KMS-11 (cell line): ENCODE results near the gene THOP1.

Source experiments
- H2AFZ ChIP-seq: fragments of 200-600 bp; sonication (generic); 2 replicates; pipeline ENCODE4 v1.6.1; 2016; ENCODE audit warnings: antibody characterized with exemption, mixed run types, low read depth
- H3K27ac ChIP-seq: fragments of 200-600 bp; sonication (generic); 2 replicates; pipeline ENCODE4 v1.6.1; 2016; ENCODE audit warnings: mild to moderate bottlenecking, mixed run types
- H3K27me3 ChIP-seq: fragments of 200-600 bp; sonication (generic); 2 replicates; pipeline ENCODE4 v1.6.1; 2017; ENCODE audit warnings: mild to moderate bottlenecking, low read depth, mixed run types, moderate library complexity; ENCODE audit not compliant: insufficient read depth
- H3K36me3 ChIP-seq: fragments of 200-600 bp; sonication (generic); 2 replicates; pipeline ENCODE4 v1.6.1; 2017; ENCODE audit warnings: mild to moderate bottlenecking, mixed run types; ENCODE audit not compliant: insufficient read depth
- H3K4me1 ChIP-seq: fragments of 200-600 bp; sonication (generic); 2 replicates; pipeline ENCODE4 v1.6.1; 2016; ENCODE audit warnings: mild to moderate bottlenecking, low read depth, mixed run types; ENCODE audit not compliant: poor library complexity, severe bottlenecking
- H3K4me2 ChIP-seq: fragments of 200-600 bp; sonication (generic); 2 replicates; pipeline ENCODE4 v1.7.0; 2016; ENCODE audit warnings: mild to moderate bottlenecking, mixed run types
- H3K4me3 ChIP-seq: fragments of 200-600 bp; sonication (generic); IDR thresholded peaks from 2 replicates; pipeline ENCODE4 v1.6.1; 2017; ENCODE audit warnings: low read depth, low read length, mixed read lengths; ENCODE audit not compliant: insufficient read depth
- H3K79me2 ChIP-seq: fragments of 200-600 bp; sonication (generic); 2 replicates; pipeline ENCODE4 v1.6.1; 2016; ENCODE audit warnings: low read depth, mixed run types; ENCODE audit not compliant: insufficient read depth
- H3K9ac ChIP-seq: fragments of 200-600 bp; sonication (generic); 2 replicates; pipeline ENCODE4 v1.6.1; 2016; ENCODE audit warnings: mild to moderate bottlenecking, mixed run types
- H4K20me1 ChIP-seq: fragments of 200-600 bp; sonication (generic); 2 replicates; pipeline ENCODE4 v1.6.1; 2016; ENCODE audit warnings: mild to moderate bottlenecking, mixed run types; ENCODE audit not compliant: insufficient read depth
- TF ChIP-seq, protein P1 (sequence below): fragments of 200-600 bp; sonication (generic); conservative IDR thresholded peaks from 2 replicates; pipeline ENCODE4 v1.6.1; 2017; ENCODE audit warnings: low read depth, mild to moderate bottlenecking, antibody characterized with exemption, low read length, moderate library complexity, mixed read lengths

Gene THOP1

DNA sequence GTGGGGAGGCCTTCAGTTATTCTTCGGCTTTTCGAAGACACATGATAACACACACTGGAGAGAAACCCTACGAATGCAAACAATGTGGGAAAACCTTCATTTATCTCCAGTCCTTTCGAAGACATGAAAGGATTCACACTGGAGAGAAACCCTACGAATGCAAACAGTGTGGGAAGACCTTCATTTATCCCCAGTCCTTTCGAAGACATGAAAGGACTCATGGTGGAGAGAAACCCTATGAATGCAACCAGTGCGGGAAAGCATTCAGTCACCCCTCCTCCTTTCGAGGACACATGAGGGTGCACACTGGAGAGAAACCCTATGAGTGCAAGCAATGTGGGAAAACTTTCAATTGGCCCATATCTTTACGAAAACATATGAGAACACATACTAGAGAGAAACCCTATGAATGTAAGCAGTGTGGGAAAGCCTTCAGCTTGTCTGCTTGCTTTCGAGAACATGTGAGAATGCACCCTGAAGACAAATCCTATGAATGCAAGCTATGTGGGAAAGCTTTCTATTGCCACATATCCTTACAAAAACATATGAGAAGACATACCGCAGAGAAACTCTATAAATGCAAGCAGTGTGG lies 67.8 kb downstream of the THOP1 start:
- Histone ChIP-seq H2AFZ (no peak overlapping the region), H3K4me2 (no peak overlapping the region), H3K79me2 (no peaks in the 10 kb centered on the region), H3K27ac (no peak overlapping the region), H3K36me3 (no peaks in the 10 kb centered on the region), H3K4me1 (no peaks in the 10 kb centered on the region), H3K27me3 (peaks cover 5% of the 10 kb centered on the region; the same call in 1 of the 2 replicates), H4K20me1 (no peaks in the 10 kb centered on the region), H3K4me3 (no peak overlapping the region), H3K9ac (no peak overlapping the region)
- TF ChIP-seq, protein P1, sequence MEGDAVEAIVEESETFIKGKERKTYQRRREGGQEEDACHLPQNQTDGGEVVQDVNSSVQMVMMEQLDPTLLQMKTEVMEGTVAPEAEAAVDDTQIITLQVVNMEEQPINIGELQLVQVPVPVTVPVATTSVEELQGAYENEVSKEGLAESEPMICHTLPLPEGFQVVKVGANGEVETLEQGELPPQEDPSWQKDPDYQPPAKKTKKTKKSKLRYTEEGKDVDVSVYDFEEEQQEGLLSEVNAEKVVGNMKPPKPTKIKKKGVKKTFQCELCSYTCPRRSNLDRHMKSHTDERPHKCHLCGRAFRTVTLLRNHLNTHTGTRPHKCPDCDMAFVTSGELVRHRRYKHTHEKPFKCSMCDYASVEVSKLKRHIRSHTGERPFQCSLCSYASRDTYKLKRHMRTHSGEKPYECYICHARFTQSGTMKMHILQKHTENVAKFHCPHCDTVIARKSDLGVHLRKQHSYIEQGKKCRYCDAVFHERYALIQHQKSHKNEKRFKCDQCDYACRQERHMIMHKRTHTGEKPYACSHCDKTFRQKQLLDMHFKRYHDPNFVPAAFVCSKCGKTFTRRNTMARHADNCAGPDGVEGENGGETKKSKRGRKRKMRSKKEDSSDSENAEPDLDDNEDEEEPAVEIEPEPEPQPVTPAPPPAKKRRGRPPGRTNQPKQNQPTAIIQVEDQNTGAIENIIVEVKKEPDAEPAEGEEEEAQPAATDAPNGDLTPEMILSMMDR, result no peak

DNA sequence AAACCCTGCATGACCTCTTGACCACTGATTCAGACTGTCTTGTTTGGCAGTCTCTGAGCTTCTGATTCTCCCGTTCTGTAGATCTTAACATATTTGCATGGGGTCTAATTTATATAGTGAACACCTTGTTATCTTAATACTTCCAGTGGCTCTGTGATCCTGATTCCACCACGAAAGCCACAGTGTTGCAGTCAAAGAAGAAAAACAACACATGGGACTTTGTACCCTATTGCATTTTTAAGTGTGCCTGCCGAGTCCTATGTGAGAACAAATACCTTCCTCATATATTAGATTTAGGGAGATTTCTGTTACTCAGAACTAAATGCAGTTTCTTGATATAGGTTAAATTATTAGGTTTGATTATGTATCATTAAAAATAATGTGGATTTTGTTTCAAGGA lies 69.5 kb downstream of the THOP1 start:
- no peaks in the 10 kb centered on the region for H3K36me3 ChIP-seq

DNA sequence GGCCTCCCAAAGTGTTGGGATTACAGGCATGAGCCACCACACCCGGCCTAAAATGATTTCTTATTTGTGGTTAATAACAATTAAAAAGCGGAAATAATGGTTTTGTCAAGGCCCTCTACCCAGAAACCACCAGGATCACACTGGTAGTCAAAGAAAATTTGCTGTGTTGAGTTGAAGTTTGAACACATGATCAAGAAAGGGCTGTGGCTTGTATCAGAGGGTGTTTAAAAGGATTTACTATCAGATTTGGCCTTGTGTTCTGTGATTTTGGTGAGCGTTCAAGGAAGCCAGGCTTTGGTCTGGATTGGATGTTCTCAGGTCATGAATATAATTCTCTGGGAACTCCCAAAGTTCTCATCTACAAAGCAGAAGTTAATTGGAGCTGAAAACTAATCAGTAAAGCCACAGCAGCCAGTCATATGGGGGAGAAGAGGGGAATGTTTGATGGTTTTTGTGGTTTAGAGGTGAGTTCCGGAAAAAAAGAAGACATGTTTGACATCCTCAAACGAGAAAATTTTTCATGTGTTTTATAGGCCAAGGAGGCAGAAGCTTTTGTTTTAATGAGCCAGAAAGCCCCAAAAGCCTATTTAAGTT lies 71.3 kb downstream of the THOP1 start:
- Histone ChIP-seq H2AFZ (no peak overlapping the region), H4K20me1 (no peaks in the 10 kb centered on the region), H3K9ac (no peak overlapping the region), H3K27ac (no peak overlapping the region), H3K4me2 (no peak overlapping the region), H3K4me3 (no peak overlapping the region), H3K79me2 (no peaks in the 10 kb centered on the region), H3K36me3 (no peaks in the 10 kb centered on the region), H3K4me1 (no peaks in the 10 kb centered on the region), H3K27me3 (peaks cover 17% of the 10 kb centered on the region; the same call in 1 of the 2 replicates)
- TF ChIP-seq, protein P1, result no peak

More for the DNA sequence above, 69.5 kb downstream of the THOP1 start:
- Histone ChIP-seq H3K27ac (no peak overlapping the region), H3K27me3 (peaks cover 5% of the 10 kb centered on the region; the same call in 1 of the 2 replicates), H4K20me1 (no peaks in the 10 kb centered on the region), H3K9ac (no peak overlapping the region), H3K4me1 (no peaks in the 10 kb centered on the region), H3K4me2 (no peak overlapping the region), H3K79me2 (no peaks in the 10 kb centered on the region), H2AFZ (no peak overlapping the region), H3K4me3 (no peak overlapping the region)
- TF ChIP-seq, protein P1, result no peak

DNA sequence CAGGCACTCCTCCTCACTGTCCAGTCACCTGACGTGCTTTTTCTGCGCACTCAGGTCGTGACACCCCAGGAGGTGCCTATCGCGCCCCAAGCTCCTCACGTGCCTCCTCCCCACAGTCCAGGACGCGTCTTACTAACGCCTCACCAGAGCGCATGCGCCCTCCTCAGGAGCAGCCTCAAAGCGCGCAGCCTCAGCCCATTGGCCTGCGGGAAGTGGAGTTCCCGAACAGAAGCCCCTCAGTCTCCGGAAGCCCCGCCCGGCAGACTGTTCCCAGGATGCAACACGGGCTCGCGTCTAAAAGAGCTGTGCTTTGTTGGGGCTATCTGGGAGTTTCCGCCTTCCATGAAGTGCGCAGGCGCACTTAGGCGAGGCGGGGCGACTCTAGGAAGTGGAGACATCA lies 73.6 kb downstream of the THOP1 start:
- no peaks in the 10 kb centered on the region for H3K79me2 ChIP-seq
- peaks cover 35% of the 10 kb centered on the region for H3K27me3 ChIP-seq
- H4K20me1 ChIP-seq, result no peaks in the 10 kb centered on the region
- H2AFZ ChIP-seq, result no peak overlapping the region
- no peaks in the 10 kb centered on the region for H3K36me3 ChIP-seq
- H3K4me3 ChIP-seq, result no peak overlapping the region
- no peak overlapping the region for H3K9ac ChIP-seq
- TF ChIP-seq, protein P1, result no peak
- no peaks in the 10 kb centered on the region for H3K4me1 ChIP-seq
- no peak overlapping the region for H3K27ac ChIP-seq
- H3K4me2 ChIP-seq, result no peak overlapping the region
